Measurements from ENCODE around the gene ABO. TPM values are rescaled to one million over a fixed set of nuclear protein-coding genes. Genes with fewer than 3 reads are reported as not detected.
A peak's percentile ranks its signal among the peaks of the same experiment; 100 is the strongest.
"Not testable (repeated sequence)": the region's sequence is repeated elsewhere in the genome, so short reads cannot be mapped to it uniquely, and the experiment has no call there.

The ABO gene
- total and polyA plus RNA-seq, 7 experiments from 2014 or later, result 1.7 to 3.3 TPM; not detected in 5

GRCh38 chr9:133210202-133210532 lies 64.8 kb downstream of the ABO start:
- Histone ChIP-seq H3K4me1 (ENCODE audit: control insufficient read depth in 2 of 2, insufficient read depth in 2 of 2, low read length in 2 of 2) (no peaks in the 10 kb centered on the region), H3K27me3 (ENCODE audit: control insufficient read depth in 2 of 2, insufficient read depth in 2 of 2, low read length in 2 of 2) (no peaks in the 10 kb centered on the region), H3K36me3 (ENCODE audit: control insufficient read depth in 2 of 3, insufficient read depth in 3 of 3, low read length in 3 of 3) (no peaks in the 10 kb centered on the region), H3K27ac (ENCODE audit: low read depth, low read length) (no peak overlapping the region), H3K9me3 (ENCODE audit: control insufficient read depth in 2 of 3, low read length in 3 of 3) (no peaks in the 10 kb centered on the region), H3K4me3 (ENCODE audit: low read length) (no peak overlapping the region)
- ATAC-seq (no peak), DNase-seq (peak in 1 of 9 donors; percentile 0)
- H3K27ac Mint-ChIP-seq, result no peak overlapping the region
- peaks cover 0 to 12% (median 6%) of the 10 kb centered on the region in 11 donors for H3K9me3 Mint-ChIP-seq
- no peak overlapping the region for H3K4me3 Mint-ChIP-seq
- intact Hi-C loops (cut with micrococcal nuclease), result no loop called here
- H3K4me1 Mint-ChIP-seq, result no peaks in the 10 kb centered on the region
- peaks cover 26 to 46% (median 31%) of the 10 kb centered on the region in 5 donors for H3K27me3 Mint-ChIP-seq
- no peaks in the 10 kb centered on the region for H3K36me3 Mint-ChIP-seq
- ChIA-PET POLR2A (no interaction called here), CTCF (no interaction called here)

GRCh38 chr9:133209327-133210201 lies 65.4 kb downstream of the ABO start:
- H3K4me3 ChIP-seq (ENCODE audit: low read length); ATAC-seq; H3K27me3 ChIP-seq (ENCODE audit: control insufficient read depth in 2 of 2, insufficient read depth in 2 of 2, low read length in 2 of 2); H3K4me1 Mint-ChIP-seq; H3K36me3 Mint-ChIP-seq; H3K9me3 Mint-ChIP-seq; CTCF ChIA-PET; H3K27ac Mint-ChIP-seq; H3K9me3 ChIP-seq (ENCODE audit: control insufficient read depth in 2 of 3, low read length in 3 of 3); H3K27ac ChIP-seq (ENCODE audit: low read depth, low read length); H3K4me3 Mint-ChIP-seq; POLR2A ChIA-PET; H3K36me3 ChIP-seq (ENCODE audit: control insufficient read depth in 2 of 3, insufficient read depth in 3 of 3, low read length in 3 of 3); H3K4me1 ChIP-seq (ENCODE audit: control insufficient read depth in 2 of 2, insufficient read depth in 2 of 2, low read length in 2 of 2); intact Hi-C loops (cut with micrococcal nuclease): not testable (repeated sequence)
- DNase-seq, result peak in 1 of 9 donors; percentile 18
- H3K27me3 Mint-ChIP-seq, result peaks cover 21 to 42% (median 31%) of the 10 kb centered on the region in 5 donors

GRCh38 chr9:133208880-133209300 lies 66.1 kb downstream of the ABO start, which contains the start of gene OBP2B:
OBP2B (minus strand) TSS chr9:133209250; CDS start chr9:133209199, 51 bp downstream.
- not testable (repeated sequence) for ATAC-seq; H3K4me3 ChIP-seq (ENCODE audit: low read length)

GRCh38 chr9:133208171-133208879 lies 66.7 kb downstream of the ABO start:
- CTCF ChIA-PET; H3K4me1 Mint-ChIP-seq; POLR2A ChIA-PET; H3K4me1 ChIP-seq (ENCODE audit: control insufficient read depth in 2 of 2, insufficient read depth in 2 of 2, low read length in 2 of 2); H3K9me3 Mint-ChIP-seq; H3K9me3 ChIP-seq (ENCODE audit: control insufficient read depth in 2 of 3, low read length in 3 of 3); H3K27ac Mint-ChIP-seq; H3K4me3 ChIP-seq (ENCODE audit: low read length); H3K27me3 ChIP-seq (ENCODE audit: control insufficient read depth in 2 of 2, insufficient read depth in 2 of 2, low read length in 2 of 2); H3K36me3 ChIP-seq (ENCODE audit: control insufficient read depth in 2 of 3, insufficient read depth in 3 of 3, low read length in 3 of 3); H3K36me3 Mint-ChIP-seq; H3K27ac ChIP-seq (ENCODE audit: low read depth, low read length); intact Hi-C loops (cut with micrococcal nuclease); H3K4me3 Mint-ChIP-seq; ATAC-seq: not testable (repeated sequence)
- peaks cover 10 to 33% (median 31%) of the 10 kb centered on the region in 5 donors for H3K27me3 Mint-ChIP-seq
- DNase-seq, result peak in 1 of 9 donors; percentile 12

More at GRCh38 chr9:133208880-133209300, 66.1 kb downstream of the ABO start, which contains the start of gene OBP2B:
- H3K4me1 Mint-ChIP-seq; H3K36me3 Mint-ChIP-seq; H3K27ac ChIP-seq (ENCODE audit: low read depth, low read length); intact Hi-C loops (cut with micrococcal nuclease); H3K4me3 Mint-ChIP-seq; H3K9me3 Mint-ChIP-seq; POLR2A ChIA-PET; H3K36me3 ChIP-seq (ENCODE audit: control insufficient read depth in 2 of 3, insufficient read depth in 3 of 3, low read length in 3 of 3); H3K27ac Mint-ChIP-seq; H3K27me3 ChIP-seq (ENCODE audit: control insufficient read depth in 2 of 2, insufficient read depth in 2 of 2, low read length in 2 of 2); CTCF ChIA-PET; H3K4me1 ChIP-seq (ENCODE audit: control insufficient read depth in 2 of 2, insufficient read depth in 2 of 2, low read length in 2 of 2); H3K9me3 ChIP-seq (ENCODE audit: control insufficient read depth in 2 of 3, low read length in 3 of 3): not testable (repeated sequence)
- peaks cover 14 to 36% (median 33%) of the 10 kb centered on the region in 5 donors for H3K27me3 Mint-ChIP-seq
- peak in 1 of 9 donors; percentile 10 for DNase-seq

- intact Hi-C loops (cut with micrococcal nuclease), result no loop called here
- Histone ChIP-seq H3K36me3 (ENCODE audit: control insufficient read depth in 2 of 3, insufficient read depth in 3 of 3, low read length in 3 of 3) (no peaks in the 10 kb centered on the region), H3K4me3 (ENCODE audit: low read length) (no peak overlapping the region), H3K27ac (ENCODE audit: low read depth, low read length) (no peak overlapping the region), H3K4me1 (ENCODE audit: control insufficient read depth in 2 of 2, insufficient read depth in 2 of 2, low read length in 2 of 2) (no peaks in the 10 kb centered on the region), H3K27me3 (ENCODE audit: control insufficient read depth in 2 of 2, insufficient read depth in 2 of 2, low read length in 2 of 2) (no peaks in the 10 kb centered on the region), H3K9me3 (ENCODE audit: control insufficient read depth in 2 of 3, low read length in 3 of 3) (no peaks in the 10 kb centered on the region)
- H3K27me3 Mint-ChIP-seq, result peaks cover 6 to 35% (median 27%) of the 10 kb centered on the region in 5 donors
- DNase-seq, result peak in 1 of 9 donors; percentile 2
- H3K9me3 Mint-ChIP-seq, result no peaks in the 10 kb centered on the region
- no peak overlapping the region for H3K4me3 Mint-ChIP-seq
- no peaks in the 10 kb centered on the region for H3K36me3 Mint-ChIP-seq
- ATAC-seq, result no peak
- ChIA-PET POLR2A (no interaction called here), CTCF (no interaction called here)
- no peaks in the 10 kb centered on the region for H3K4me1 Mint-ChIP-seq
- H3K27ac Mint-ChIP-seq, result peak overlapping the region in 1 of 9 donors; percentile 11
Observed at GRCh38 chr9:133207540-133208170, 67.3 kb downstream of the ABO start.

- POLR2A ChIA-PET, result no interaction called here
- Mint-ChIP-seq H3K9me3 (no peaks in the 10 kb centered on the region), H3K4me3 (no peak overlapping the region), H3K36me3 (no peaks in the 10 kb centered on the region), H3K27ac (no peak overlapping the region), H3K4me1 (no peaks in the 10 kb centered on the region), H3K27me3 (peaks cover 2 to 33% (median 23%) of the 10 kb centered on the region in 5 donors)
- Histone ChIP-seq H3K27ac (ENCODE audit: low read depth, low read length) (no peak overlapping the region), H3K4me3 (ENCODE audit: low read length) (no peak overlapping the region), H3K27me3 (ENCODE audit: control insufficient read depth in 2 of 2, insufficient read depth in 2 of 2, low read length in 2 of 2) (no peaks in the 10 kb centered on the region), H3K36me3 (ENCODE audit: control insufficient read depth in 2 of 3, insufficient read depth in 3 of 3, low read length in 3 of 3) (no peaks in the 10 kb centered on the region), H3K9me3 (ENCODE audit: control insufficient read depth in 2 of 3, low read length in 3 of 3) (no peaks in the 10 kb centered on the region), H3K4me1 (ENCODE audit: control insufficient read depth in 2 of 2, insufficient read depth in 2 of 2, low read length in 2 of 2) (no peaks in the 10 kb centered on the region)
- intact Hi-C loops (cut with micrococcal nuclease), result no loop called here
- DNase-seq, result peak in 1 of 9 donors; percentile 12
- ATAC-seq, result no peak
- CTCF ChIA-PET, result interaction anchor here (0.8 kb wide), 1 partner anchor 31 kb away, joined by 3 read pairs; no protein-coding TSS in a partner anchor
Observed at GRCh38 chr9:133207021-133207531, 67.9 kb downstream of the ABO start.

Measured in naive thymus-derived CD4-positive, alpha-beta T cell (primary cell).